Renal cortical epithelial cell (primary cell): ENCODE measurements around the gene RBM20. TPM values are rescaled to one million over a fixed set of nuclear protein-coding genes. Genes with fewer than 3 reads are reported as not detected.
"Not testable (repeated sequence)": the region's sequence is repeated elsewhere in the genome, so short reads cannot be mapped to it uniquely, and the experiment has no call there.

Experiments used
- DNase-seq: peaks from one replicate; pipeline ENCODE4 v3.0.0-alpha.2; 2011; ENCODE audit warnings: low read depth
- total RNA-seq: library from RNA; depleted of rRNA; stranded (reverse); fragments of >200 nt; gene quantifications from 2 replicates; pipeline ENCODE4 v1.2.3, GENCODE V29; 2014

Gene RBM20
- total RNA-seq, 1 donor from 2014 or later = 0.10 TPM

- peak; percentile 34 for DNase-seq
Observed at GRCh38 chr10:110648692-110649346, 4.7 kb downstream of the RBM20 start.

- DNase-seq = no peak
Observed at GRCh38 chr10:110649347-110650264, 5.5 kb downstream of the RBM20 start.

- no peak for DNase-seq
Observed at GRCh38 chr10:110650265-110650668, 6.1 kb downstream of the RBM20 start.

- peak; percentile 65 for DNase-seq
Observed at GRCh38 chr10:110651044-110651958, 7.2 kb downstream of the RBM20 start.

GRCh38 chr10:110652475-110653118, 8.5 kb downstream of the RBM20 start:
- DNase-seq = no peak

- no peak for DNase-seq
Observed at GRCh38 chr10:110655320-110655719, 11.2 kb downstream of the RBM20 start.

GRCh38 chr10:110656612-110657011, 12.5 kb downstream of the RBM20 start:
- DNase-seq = no peak

GRCh38 chr10:110657973-110658691, 14.0 kb downstream of the RBM20 start:
- DNase-seq = peak; percentile 71

GRCh38 chr10:110659558-110659957, 15.4 kb downstream of the RBM20 start:
- no peak for DNase-seq

GRCh38 chr10:110660289-110660688, 16.2 kb downstream of the RBM20 start:
- not testable (repeated sequence) for DNase-seq

GRCh38 chr10:110661292-110661691, 17.2 kb downstream of the RBM20 start:
- DNase-seq = no peak

GRCh38 chr10:110664483-110665420, 20.6 kb downstream of the RBM20 start:
- peak; percentile 96 for DNase-seq

- DNase-seq = not testable (repeated sequence)
Observed at GRCh38 chr10:110666259-110666658, 22.1 kb downstream of the RBM20 start.

- no peak for DNase-seq
Observed at GRCh38 chr10:110666673-110667072, 22.5 kb downstream of the RBM20 start.

- DNase-seq = no peak
Observed at GRCh38 chr10:110667620-110668343, 23.6 kb downstream of the RBM20 start.

- no peak for DNase-seq
Observed at GRCh38 chr10:110668443-110668842, 24.3 kb downstream of the RBM20 start.

- DNase-seq = no peak
Observed at GRCh38 chr10:110670335-110670734, 26.2 kb downstream of the RBM20 start.

- DNase-seq = peak; percentile 57
Observed at GRCh38 chr10:110671788-110672579, 27.8 kb downstream of the RBM20 start.
